ENCODE results near the gene MAGED2.

- no peak for TF ChIP-seq POLR2A (IDR thresholded peaks at IDR 0.05; ENCODE audit: low read depth)
- no peak for TF ChIP-seq CTCF (IDR thresholded peaks at IDR 0.05)
- no peak for TF ChIP-seq POLR2AphosphoS5 (IDR thresholded peaks at IDR 0.05)
- TF ChIP-seq EP300 (IDR thresholded peaks at IDR 0.05), result no peak
Measured at GRCh38 chrX:54843050-54843449, 35.5 kb downstream of the MAGED2 start.

All from esophagus muscularis mucosa (tissue), 4 donors.